ENCODE results near the gene HS1BP3.

HS1BP3 gene

DNA sequence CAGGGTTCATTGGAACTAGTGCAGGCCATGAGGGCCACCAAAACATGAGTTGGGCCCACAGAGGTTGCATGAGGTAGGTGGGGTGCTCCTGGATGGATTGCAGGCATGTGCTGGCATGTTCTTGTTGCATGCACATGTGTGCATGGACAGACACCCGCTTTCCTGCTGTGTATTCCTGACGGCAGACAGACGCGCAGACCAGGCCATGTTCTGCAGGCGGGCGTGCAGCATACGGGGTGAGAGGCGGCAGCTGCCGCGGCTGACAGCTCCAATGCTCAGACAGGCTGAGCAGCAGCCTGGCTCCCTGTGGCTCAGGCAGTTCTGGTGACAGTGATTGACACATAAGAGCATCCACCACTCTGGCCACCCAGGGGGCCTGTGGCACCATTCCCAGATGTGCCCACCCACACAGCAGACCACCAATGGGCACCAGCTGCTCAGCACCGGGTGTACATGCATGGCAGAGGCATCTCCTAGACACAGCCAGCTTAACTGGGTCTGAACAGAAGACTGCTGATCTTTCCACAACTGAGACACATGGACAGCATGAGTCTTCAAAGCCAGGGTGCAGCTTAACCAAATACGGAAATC lies 21.2 kb downstream of the HS1BP3 start:
- no peak for DNase-seq (ENCODE audit: low read depth)

DNA sequence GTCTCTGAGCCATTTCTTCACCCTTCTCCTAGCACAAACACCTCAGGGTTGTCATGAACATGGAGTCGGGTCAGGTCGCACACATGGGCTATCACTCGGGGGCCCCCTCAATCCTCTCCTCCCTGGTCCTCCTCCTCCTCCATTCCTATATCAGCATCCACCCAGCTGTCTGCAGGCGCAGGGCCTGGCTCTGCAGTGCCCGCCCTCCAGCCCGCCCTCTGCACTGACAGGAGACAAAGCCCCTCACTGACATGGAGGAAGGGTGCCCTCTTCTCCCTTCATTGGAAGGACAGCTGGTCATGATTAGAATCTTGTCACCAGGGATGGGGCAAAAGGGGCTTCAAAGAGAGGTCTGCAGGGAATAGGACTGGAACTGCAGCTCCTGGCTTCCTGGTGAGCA lies 21.7 kb downstream of the HS1BP3 start:
- no peak for DNase-seq (ENCODE audit: low read depth)

DNA sequence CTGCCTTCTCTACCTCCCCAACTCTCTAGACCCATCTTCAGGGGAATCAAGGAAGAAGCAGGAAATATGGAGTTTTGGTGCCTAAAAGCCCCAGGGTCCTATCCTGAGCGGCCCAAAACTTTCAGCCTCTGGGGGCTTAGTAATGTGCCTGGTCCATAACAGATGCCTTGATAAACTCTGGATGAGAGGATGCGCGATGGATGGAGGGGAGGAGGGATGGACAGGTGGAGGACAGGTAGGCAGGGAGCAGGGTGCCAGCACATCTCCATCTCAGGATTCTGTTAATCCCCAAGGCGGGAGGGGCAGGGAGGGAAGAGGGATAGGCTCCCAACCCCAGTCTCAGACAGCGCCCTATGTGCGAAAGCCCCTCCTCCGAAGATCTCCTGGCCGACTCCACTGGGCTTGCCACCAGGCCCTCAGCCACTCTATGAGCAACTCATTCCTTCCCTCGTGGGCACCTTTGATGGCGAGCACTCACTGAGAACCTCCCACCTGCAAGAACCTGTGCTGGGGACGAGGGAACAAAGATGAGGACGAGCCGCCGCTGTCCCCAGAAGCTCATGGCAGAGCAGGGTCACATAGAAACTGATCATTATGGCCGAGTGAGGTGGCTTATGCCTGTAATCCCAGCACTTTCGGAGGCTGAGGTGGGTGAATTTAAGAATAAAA lies 23.1 kb downstream of the HS1BP3 start:
- DNase-seq (ENCODE audit: low read depth) = no peak

DNA sequence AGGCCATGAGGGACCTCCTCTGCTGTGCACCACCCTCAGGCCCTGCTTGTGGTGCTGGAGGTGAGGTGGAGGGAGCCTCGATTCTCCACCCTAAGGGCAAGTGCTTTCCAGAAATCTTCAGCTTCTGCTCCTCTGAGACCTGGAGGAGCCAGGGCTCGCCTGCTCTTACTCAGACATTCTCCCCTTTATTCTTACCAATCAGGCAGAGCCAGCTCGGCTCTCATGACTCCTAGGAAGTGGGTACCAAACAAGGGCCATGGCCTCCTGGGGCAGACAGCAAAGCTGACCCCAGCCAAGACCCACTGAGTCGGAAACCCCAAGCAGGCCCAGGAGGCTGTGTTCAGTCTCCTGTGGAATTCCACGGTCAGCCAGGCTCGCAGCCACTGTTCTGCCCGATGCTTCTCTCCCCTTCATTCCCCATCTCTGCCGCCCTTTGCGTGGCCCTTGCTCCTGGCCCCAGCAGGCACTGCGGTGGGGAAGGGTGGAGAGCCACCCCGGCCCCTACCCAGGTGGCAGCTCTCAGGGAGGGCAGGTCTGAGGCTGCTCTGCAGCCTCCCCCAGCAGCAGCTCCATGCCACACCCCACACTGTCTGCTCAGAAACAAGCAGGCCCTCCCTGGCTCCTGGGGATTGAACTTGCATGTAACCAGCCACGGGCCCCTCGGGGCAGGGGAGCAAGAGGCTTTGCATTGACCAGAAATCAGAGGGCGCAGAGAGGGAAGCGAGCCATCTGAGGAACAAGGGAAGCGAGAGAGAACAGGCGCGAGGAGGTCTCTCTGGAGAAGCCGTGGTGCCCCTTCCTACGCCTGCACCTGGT lies 24.0 kb downstream of the HS1BP3 start:
- DNase-seq (ENCODE audit: low read depth) = no peak

DNA sequence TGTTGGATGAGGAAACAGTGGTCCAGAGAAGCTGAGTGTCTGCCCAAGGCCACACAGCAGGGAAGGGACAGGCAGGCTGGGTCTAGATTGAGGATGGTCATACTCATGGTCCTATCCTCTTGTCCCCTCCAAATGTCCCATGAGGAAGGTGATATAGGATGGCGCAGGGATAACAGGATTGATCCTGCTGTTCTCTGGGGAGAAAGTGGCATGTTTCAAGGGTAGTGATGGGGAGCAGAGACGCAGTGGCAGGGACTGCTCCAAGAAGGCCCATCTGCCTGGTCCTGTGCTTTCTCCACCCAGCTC lies 24.6 kb downstream of the HS1BP3 start:
- DNase-seq (ENCODE audit: low read depth) = no peak

DNA sequence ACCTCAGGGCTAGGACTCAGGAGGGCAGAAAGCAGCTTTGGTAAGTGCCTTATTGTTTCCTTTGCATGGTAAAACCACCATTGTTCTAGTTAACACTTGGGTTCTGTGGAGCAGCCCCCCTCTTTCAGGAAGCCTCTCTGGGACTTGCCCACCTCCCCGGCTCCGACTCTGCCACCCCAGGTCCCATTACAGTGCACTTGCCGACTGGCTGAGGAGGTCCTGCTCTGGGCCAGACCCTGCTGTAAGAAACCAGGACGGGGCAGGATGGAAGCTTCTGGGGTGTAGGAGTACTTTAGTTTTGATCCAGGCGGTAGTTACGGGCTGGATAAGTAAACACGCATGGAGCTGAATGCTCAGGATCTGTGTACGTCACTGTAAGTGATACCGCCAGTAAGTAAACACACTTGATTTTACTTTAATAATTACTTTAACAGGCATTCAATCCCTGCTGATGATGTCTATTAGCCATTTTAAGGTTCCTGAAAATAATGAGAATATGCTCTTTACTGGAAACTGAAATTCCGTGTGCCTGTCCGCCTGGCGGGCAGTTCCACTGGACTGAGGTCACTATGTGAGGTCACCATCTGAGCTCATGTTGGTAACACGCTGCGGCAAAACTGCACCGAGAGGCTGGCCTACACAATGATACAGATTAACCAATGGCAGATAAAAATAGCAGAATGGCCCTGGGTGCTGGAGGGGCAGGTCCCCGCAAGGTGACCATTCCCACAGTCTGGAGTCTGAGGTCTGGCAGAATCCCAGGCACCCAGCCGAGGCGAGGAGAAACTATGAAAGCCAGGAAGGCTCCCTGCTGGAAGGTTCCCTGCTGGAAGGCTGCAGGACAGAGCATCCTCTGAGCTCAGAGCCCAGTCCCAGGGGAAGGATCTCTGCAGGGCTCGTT lies 25.2 kb downstream of the HS1BP3 start:
- DNase-seq (ENCODE audit: low read depth) = no peak

DNA sequence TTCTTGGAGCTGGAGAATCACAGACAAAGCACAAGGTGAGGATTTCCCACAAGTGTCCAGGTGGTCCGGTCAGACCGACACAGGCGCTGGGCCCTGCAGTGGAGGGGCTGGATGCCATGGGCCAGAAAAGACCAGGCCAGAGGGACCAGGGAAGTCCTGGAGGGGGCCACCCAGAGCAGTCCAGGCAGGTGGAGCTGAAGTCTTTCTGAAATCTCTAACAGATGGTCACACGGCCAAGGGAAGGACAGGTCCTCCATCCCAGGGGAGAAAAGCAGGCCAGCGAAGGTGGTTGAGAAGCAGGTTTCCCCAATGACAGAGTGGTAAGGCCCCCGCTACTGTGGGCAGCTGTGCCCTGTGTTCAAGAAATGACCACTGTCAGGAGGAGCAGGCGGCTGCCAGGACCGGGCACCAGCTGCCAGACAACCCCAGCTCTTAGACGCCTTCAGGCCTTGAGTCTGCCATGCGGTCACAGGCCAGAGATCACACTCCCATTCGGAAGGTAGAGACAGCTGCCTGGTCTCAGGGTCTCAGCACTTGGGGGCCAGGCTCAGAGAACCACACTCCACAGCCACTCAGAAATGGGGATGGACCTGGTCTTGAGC lies 25.9 kb downstream of the HS1BP3 start:
- no peak for DNase-seq (ENCODE audit: low read depth)

DNA sequence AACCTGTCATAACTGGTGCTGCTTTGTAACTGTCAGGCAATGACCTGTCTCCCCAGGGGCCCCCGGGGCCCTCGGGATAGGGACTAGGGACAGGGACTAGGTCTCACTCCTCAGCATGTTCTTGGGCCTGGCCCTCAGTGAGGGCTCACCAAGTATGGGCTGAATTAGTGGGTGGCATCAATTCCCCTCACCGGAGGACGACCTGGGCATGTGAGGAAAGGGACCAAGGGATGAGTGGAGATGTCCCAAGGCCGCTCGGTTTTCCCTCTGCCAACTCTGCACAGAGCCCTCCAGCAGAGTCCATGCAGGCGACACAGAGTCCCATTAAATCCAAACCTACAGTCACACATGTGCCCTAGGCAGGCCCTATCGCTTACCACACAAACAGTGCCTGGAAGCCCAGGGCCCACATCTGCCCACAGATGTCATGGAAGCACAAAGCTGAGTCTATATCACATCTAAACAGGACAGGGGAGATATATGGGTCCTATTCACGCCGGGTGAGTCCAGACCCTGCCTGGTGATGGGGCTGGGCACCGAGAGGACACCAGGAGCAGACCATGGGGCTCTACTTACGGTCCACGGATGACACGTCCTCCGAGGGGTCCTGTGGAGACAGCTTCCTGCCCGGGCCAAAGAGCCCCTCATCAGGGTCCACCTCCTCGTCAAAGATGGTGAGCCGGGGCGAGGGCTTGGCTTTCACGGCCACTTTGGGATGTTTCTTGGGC lies 26.6 kb downstream of the HS1BP3 start:
- DNase-seq (ENCODE audit: low read depth) = no peak

DNA sequence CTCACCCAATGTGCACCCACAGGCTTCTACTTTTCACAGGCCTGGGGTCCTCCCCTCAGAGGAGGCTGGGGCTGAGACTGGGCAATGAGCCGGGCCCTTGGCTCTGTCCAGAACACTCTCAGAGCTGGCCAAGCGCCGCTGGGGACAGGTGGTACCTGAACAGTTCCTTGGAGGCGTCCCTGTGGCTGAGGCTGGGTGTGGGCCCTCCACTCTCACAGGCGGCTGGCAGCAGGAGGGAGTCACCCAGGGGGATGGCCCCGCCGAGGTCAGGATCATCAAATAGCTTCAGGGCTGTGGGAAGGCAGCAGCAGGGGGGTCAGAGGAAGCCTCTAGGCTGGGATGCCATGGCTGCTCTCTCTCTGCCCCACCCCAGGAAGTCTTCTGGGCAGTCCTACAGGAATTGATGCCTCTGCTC lies 27.1 kb downstream of the HS1BP3 start:
- no peak for DNase-seq (ENCODE audit: low read depth)

DNA sequence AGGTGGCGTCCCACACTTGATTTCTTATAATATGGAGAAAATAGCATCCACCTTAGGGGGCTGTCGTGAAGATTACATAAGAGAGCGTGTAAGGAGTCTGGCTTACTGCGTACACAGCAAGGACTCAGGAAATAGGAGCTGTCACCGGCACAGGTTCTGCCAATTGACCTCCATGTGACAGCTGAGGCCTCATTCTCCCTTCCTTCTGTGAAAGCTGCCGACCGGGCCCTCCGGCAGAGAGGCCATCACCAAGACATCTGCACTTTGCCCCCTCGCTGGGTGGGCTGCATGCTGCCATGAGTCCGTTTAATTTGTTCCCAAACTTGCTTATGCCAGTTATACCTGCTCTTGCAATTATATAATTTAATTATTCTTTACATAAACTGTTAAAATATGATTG lies 27.7 kb downstream of the HS1BP3 start:
- DNase-seq (ENCODE audit: low read depth) = no peak

DNA sequence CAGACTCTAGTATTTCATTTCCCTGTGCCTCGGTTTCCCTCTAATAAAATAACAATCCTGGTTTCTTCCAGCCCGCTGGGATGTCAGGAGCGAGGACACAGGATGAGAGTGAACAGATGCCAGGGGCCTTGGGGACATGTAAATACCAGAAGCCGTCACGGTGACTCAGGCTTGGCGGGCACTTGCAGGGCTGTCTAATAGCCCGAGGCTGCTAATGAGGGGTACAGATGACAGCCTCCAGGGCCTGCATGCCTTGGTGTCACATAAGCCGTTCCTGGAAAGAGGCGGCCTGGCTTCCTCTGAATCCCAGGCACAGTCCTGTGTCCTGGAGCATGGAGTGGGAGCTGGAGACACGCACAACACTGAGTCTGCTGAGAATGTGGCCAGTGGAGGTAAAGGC lies 28.2 kb downstream of the HS1BP3 start:
- DNase-seq (ENCODE audit: low read depth) = no peak

DNA sequence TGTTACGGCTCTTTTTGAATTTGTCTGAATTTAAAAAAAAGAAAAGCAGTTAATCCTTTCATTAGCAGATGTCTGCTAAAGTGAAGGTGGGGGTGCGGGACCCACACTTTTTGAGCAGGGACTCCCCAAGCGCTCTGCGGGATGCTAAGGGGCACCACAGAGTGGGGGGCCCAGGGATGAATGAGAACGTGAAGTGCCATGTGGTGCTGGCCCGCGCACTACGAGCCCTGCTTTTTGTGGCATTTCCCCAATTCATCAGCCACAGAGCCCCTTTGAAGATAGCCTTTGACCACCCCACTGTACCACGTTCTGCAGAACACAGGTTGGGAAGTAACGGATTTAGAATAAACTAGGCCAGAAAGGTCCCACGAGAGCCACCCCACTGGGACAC lies 28.6 kb downstream of the HS1BP3 start:
- DNase-seq (ENCODE audit: low read depth) = no peak

DNA sequence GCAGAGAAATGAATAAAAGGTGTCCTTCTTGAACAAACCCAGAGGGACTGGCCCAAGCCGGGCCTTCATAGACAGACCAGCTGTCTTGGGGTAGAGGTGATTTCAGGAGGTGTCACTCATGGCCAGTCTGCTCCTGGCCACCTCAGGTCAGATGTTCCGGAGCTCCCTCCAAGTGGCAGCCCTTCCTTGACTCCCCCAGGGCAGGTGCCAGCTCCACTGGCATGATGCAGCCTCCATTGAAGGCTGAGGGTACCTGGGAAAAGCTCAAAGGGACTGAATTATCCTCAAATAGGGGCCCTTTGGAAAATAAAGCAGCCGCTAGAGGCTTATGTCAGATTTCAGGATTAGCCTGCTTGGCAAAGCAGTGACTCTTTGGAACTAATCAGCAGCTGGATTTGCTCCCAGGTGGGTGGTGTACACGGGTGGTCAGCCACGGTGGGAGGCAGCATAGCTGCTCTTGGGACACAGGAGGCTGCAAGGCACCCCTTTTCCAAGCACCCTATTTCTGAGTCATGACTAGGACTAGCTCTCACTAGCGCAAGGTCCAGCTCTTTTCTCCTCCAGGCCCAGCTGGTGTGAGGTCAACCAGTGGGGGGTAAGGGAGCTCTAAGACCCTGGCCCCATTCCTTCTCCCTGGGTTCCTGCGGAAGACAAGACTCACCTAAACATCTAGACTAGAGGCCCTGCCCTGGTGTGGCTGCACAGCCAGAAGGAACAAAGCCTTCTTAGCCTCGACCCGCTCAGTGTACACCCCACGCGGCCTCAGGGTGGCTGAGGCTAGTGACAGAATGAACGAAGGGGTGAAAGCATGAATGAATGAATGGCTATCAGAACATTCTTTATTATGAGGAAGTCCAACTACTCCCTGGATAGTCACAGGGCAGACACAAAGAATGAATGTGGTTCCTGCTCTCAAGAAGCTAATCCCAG lies 29.3 kb downstream of the HS1BP3 start:
- DNase-seq (ENCODE audit: low read depth) = no peak

DNA sequence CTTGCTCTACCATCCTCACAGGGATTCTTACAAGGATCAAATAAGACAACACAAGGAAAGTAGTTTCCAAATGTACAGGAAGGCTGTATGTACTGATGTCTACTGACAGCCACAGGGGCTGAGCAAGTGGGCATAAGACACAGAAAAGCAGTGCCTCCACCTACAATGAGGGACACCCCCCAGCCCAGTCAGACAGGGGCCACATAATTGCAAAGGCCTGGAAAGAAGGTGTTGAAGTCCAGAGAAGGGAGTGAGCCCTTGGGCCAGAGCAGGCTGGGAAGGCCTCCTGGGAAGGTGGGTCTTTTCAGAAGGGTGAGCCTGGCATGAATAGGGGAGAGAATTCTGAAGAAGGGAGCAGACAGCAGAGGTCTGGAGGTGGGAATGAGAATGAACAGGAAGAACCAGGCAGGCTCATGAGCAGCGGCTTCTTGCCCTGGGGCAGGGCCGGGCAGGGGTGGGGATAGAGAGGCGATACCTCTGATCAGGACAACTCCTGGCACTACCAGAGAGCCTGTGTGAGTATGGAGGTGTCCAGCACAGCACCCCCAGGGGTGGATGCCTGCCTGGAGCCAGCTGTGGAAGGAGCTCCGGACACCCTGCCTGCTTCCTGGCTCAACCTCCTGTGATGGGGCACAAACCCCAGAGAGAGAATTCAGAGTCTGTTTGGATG lies 30.1 kb downstream of the HS1BP3 start:
- DNase-seq (ENCODE audit: low read depth) = no peak

DNA sequence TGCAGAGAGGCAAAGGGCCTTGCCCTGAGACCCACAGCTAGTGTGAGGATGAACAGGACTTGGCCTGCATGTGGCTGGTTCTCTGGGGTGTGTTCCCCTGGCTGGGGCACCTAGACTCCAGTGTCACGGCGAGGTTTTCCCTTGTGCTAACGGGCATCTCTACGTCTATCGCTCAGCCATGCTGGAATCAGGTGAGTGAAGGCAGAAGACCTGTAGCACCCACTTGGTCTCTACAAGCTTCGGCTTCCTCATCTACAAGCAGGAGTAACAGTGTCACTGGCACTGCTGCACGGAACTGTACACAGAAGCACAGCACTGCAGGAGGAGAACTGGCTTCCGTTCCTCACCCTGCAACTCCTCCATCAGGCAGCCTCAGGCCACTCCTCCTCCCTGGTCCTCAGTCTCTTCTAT lies 30.6 kb downstream of the HS1BP3 start:
- no peak for DNase-seq (ENCODE audit: low read depth)

DNA sequence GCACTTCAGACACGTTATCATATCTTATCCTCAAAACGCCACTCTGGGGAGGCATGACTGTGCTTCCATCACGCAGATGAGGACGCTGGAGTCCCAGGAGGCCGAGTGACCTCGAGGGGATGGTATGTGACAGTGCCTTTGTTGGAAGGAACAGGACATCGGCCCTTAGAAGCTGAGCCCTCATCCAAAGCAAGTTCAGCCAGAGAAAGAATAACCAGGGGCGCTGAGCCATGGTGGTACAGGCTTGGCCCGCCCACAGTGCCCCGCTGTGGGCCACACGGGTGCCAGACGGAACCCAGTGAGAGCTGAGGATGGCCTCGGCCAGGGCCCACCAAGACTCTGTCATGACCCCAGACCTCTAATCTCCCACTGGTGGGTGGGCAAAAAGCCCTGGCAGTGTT lies 31.3 kb downstream of the HS1BP3 start:
- no peak for DNase-seq (ENCODE audit: low read depth)

DNA sequence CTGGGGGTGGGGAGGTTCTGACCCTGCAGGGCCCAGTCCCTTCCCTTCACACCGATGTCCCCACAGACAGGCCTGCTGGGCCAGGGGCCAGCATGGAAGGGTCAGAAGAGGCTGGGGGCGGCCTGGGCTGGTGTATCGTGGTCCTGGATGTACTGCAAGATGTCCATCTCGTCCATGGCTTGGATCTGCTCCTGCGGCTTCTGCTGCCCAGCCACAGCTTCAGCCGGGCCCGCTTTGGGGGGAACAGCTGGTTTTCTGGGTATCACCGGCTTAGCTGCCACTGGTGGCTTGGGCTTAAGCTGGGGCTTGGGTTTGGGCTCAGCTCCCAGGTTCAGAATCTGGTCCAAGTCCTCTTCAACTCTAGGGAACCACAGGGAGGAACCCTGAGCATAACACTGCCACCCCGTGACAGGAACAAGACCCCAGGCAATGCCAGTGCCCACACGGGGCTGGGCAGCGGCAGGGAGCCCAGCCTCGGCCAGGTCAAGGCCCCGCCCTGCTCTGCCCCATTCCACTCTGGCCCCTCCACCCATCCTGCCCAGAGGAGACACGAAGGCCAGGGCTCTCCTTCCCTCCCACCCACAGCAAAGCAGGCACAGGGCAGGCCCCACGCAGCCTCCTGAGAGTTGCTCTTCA lies 31.9 kb downstream of the HS1BP3 start:
- no peak for DNase-seq (ENCODE audit: low read depth)

DNA sequence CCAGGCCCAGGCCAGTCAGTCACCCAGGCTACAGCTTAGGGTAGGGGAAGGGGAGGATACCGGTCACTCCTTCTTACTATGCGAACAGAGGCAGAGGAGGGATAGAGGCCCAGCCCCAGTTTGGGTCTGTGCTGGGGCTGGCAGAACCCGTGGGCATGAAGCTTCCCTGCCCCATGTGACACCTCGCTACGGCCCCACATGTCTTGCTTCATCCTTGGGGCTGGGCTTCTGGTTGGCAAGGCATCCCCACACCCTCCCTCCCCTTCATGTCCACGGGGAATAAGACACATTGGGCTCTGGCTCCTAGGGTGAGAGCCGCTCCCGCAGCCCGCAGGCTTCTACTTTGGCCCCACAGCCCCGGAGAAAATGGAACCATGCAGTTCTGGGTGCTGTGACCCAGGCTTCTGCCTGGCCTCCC lies 32.4 kb downstream of the HS1BP3 start:
- no peak for DNase-seq (ENCODE audit: low read depth)

DNA sequence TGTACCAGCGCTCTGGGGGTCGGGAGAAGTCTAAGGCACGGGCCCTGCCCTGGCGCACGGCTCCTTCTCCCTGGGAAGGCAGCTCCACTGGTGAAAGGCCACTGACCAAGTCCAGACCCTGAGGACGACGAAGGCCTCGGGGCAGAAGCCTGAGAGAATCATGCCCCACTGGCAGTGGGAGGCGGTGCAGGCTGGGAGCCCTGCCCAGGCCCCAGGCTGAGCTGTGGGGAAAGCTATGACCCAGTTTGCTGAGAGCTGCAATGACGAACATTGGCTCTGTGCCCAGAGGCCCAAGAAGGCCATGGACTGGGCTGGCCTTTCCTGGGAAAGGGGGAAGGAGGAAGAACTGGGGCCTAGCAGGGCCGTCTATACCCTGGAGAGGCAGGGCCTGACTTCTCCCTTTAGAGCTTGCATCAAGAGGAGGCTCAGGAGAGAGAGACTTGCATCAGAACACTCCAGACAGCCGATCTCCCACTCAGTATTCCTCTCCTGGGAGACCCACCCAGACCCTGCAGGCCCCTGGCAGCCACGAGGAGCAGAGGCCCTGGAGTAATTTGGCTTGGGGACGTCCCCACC lies 32.9 kb downstream of the HS1BP3 start:
- no peak for DNase-seq (ENCODE audit: low read depth)
